Measurements from ENCODE around the gene HSBP1L1.

Gene HSBP1L1

GRCh38 chr18:79961527-79962291 lies 2.7 kb upstream of the HSBP1L1 start:
- no peak for DNase-seq

- DNase-seq: no peak
These were observed 2.1 kb upstream of the HSBP1L1 start for GRCh38 chr18:79962311-79962710.

GRCh38 chr18:79962835-79963657 lies 1.4 kb upstream of the HSBP1L1 start:
- no peak for DNase-seq

- no peak for DNase-seq
These were observed 649 bp upstream of the HSBP1L1 start for GRCh38 chr18:79963658-79964329.

- no peak for DNase-seq
These were observed 868 bp downstream of the HSBP1L1 start for GRCh38 chr18:79965119-79965902.

- DNase-seq: no peak
These were observed 6.1 kb downstream of the HSBP1L1 start for GRCh38 chr18:79970419-79971133.

- DNase-seq: no peak
These were observed 6.9 kb downstream of the HSBP1L1 start for GRCh38 chr18:79971211-79971952.

- no peak for DNase-seq
These were observed 7.5 kb downstream of the HSBP1L1 start for GRCh38 chr18:79971986-79972385.

- DNase-seq: no peak
These were observed 8.3 kb downstream of the HSBP1L1 start for GRCh38 chr18:79972720-79973119.

GRCh38 chr18:79973517-79973916 lies 9.1 kb downstream of the HSBP1L1 start:
- no peak for DNase-seq

- DNase-seq: no peak
These were observed 9.7 kb downstream of the HSBP1L1 start for GRCh38 chr18:79974025-79974654.

- no peak for DNase-seq
These were observed 10.6 kb downstream of the HSBP1L1 start for GRCh38 chr18:79975043-79975442.

GRCh38 chr18:79975985-79976680 lies 11.7 kb downstream of the HSBP1L1 start:
- DNase-seq: no peak

- DNase-seq: no peak
These were observed 15.4 kb downstream of the HSBP1L1 start for GRCh38 chr18:79979843-79980242.

- no peak for DNase-seq
These were observed 16.1 kb downstream of the HSBP1L1 start for GRCh38 chr18:79980585-79980984.

- DNase-seq: peak; percentile 9 to 62
These were observed 18.3 kb downstream of the HSBP1L1 start for GRCh38 chr18:79982736-79983135.

GRCh38 chr18:79983253-79983652 lies 18.8 kb downstream of the HSBP1L1 start:
- DNase-seq: no peak

GRCh38 chr18:79983793-79984192 lies 19.4 kb downstream of the HSBP1L1 start:
- DNase-seq: no peak

GRCh38 chr18:79985172-79985571 lies 20.7 kb downstream of the HSBP1L1 start:
- no peak for DNase-seq

- no peak for DNase-seq
These were observed 22.3 kb downstream of the HSBP1L1 start for GRCh38 chr18:79986726-79987125.
